ENCODE measurements around the gene GATA5.

GATA5 gene

GRCh38 chr20:62505337-62506045, 29.7 kb upstream of the GATA5 start:
- no peak overlapping the region for H3K4me2 ChIP-seq (ENCODE audit: low read length)

GRCh38 chr20:62504323-62504722, 28.5 kb upstream of the GATA5 start:
- Histone ChIP-seq H3K36me3 (ENCODE audit: control insufficient read depth, insufficient read depth, low read length) (no peaks in the 10 kb centered on the region), H3K27me3 (ENCODE audit: control insufficient read depth, insufficient read depth, low read length) (no peaks in the 10 kb centered on the region), H3K9me3 (ENCODE audit: control insufficient read depth, low read length) (no peaks in the 10 kb centered on the region), H2AFZ (no peak overlapping the region), H3K27ac (no peak overlapping the region), H3K79me2 (no peaks in the 10 kb centered on the region), H3K4me3 (ENCODE audit: low read depth, low read length) (no peak overlapping the region), H3K4me2 (ENCODE audit: low read length) (no peak overlapping the region), H3K9ac (no peak overlapping the region), H3K4me1 (peaks cover 3% of the 10 kb centered on the region)
- TF ChIP-seq CTCF (IDR thresholded peaks at IDR 0.05): no peak

More at GRCh38 chr20:62505337-62506045, 29.7 kb upstream of the GATA5 start:
- Histone ChIP-seq H3K36me3 (ENCODE audit: control insufficient read depth, insufficient read depth, low read length) (no peaks in the 10 kb centered on the region), H3K79me2 (no peaks in the 10 kb centered on the region), H2AFZ (no peak overlapping the region), H3K27ac (no peak overlapping the region), H3K4me1 (peaks cover 2% of the 10 kb centered on the region), H3K4me3 (ENCODE audit: low read depth, low read length) (no peak overlapping the region), H3K9ac (no peak overlapping the region), H3K27me3 (ENCODE audit: control insufficient read depth, insufficient read depth, low read length) (no peaks in the 10 kb centered on the region), H3K9me3 (ENCODE audit: control insufficient read depth, low read length) (no peaks in the 10 kb centered on the region)
- TF ChIP-seq CTCF (IDR thresholded peaks at IDR 0.05): no peak

GRCh38 chr20:62503401-62504178, 27.8 kb upstream of the GATA5 start:
- TF ChIP-seq CTCF (IDR thresholded peaks at IDR 0.05): no peak
- Histone ChIP-seq H3K27me3 (ENCODE audit: control insufficient read depth, insufficient read depth, low read length) (no peaks in the 10 kb centered on the region), H3K9ac (no peak overlapping the region), H3K4me3 (ENCODE audit: low read depth, low read length) (no peak overlapping the region), H3K79me2 (no peaks in the 10 kb centered on the region), H3K36me3 (ENCODE audit: control insufficient read depth, insufficient read depth, low read length) (no peaks in the 10 kb centered on the region), H3K4me1 (peaks cover 3% of the 10 kb centered on the region), H2AFZ (no peak overlapping the region), H3K4me2 (ENCODE audit: low read length) (no peak overlapping the region), H3K9me3 (ENCODE audit: control insufficient read depth, low read length) (no peaks in the 10 kb centered on the region), H3K27ac (no peak overlapping the region)

GRCh38 chr20:62502496-62503095, 26.8 kb upstream of the GATA5 start:
- H3K79me2 ChIP-seq: no peaks in the 10 kb centered on the region
- no peak overlapping the region for H3K4me3 ChIP-seq (ENCODE audit: low read depth, low read length)
- H3K27me3 ChIP-seq (ENCODE audit: control insufficient read depth, insufficient read depth, low read length): no peaks in the 10 kb centered on the region
- H3K4me1 ChIP-seq: peaks cover 3% of the 10 kb centered on the region
- no peak overlapping the region for H3K9ac ChIP-seq
- H3K9me3 ChIP-seq (ENCODE audit: control insufficient read depth, low read length): no peaks in the 10 kb centered on the region
- no peaks in the 10 kb centered on the region for H3K36me3 ChIP-seq (ENCODE audit: control insufficient read depth, insufficient read depth, low read length)
- H3K4me2 ChIP-seq (ENCODE audit: low read length): no peak overlapping the region
- TF ChIP-seq CTCF (IDR thresholded peaks at IDR 0.05): no peak
- no peak overlapping the region for H2AFZ ChIP-seq
- H3K27ac ChIP-seq: no peak overlapping the region
